IMR-90 (cell line): ENCODE data around the gene PPP3R2. TPM values are rescaled to one million over a fixed set of nuclear protein-coding genes. Genes with fewer than 3 reads are reported as not detected.

ENCODE experiments used
- ATAC-seq: fragments of 200-7000 bp; cut with Tn5 transposase; 2 replicates; pipeline ENCODE4 v1.9.1; 2020; ENCODE audit warnings: low read depth, mild to moderate bottlenecking, moderate library complexity
- BruUV-seq: library from RNA; stranded (reverse); fragments of 400-500 nt; replicated peaks from 2 replicates; lab custom pipeline; 2021; lab: Mats Ljungman, UMichigan
- CTCF ChIA-PET: fragments of 300-600 bp; formaldehyde crosslinking; extraction: SDS; loops from one replicate; lab custom pipeline; 2021; ENCODE audit warnings: antibody characterized with exemption; lab: Yijun Ruan, JAX
- POLR2A ChIA-PET: fragments of 300-600 bp; sonication (Branson Sonifier 250); formaldehyde crosslinking; loops from one replicate; lab custom pipeline; 2022; ENCODE audit warnings: antibody characterized with exemption; ENCODE audit not compliant: unreplicated experiment; lab: Charles Lee
- DNase-seq: peaks from one replicate; pipeline ENCODE4 v3.0.0; 2013
- H2AFZ ChIP-seq: replicated peaks from 2 replicates; pipeline ENCODE3; 2013; ENCODE audit warnings: low read length, mild to moderate bottlenecking; ENCODE audit not compliant: poor library complexity
- H2AK5ac ChIP-seq: 2 replicates; pipeline ENCODE4 v1.6.1; 2013; ENCODE audit warnings: low read depth, low read length, inconsistent platforms
- H2AK9ac ChIP-seq: replicated peaks from 2 replicates; pipeline ENCODE3; 2013; ENCODE audit warnings: mild to moderate bottlenecking, low read depth, low read length, moderate library complexity; ENCODE audit not compliant: poor library complexity
- H2BK120ac ChIP-seq: 2 replicates; pipeline ENCODE4 v1.6.1; 2013; ENCODE audit warnings: low read depth, low read length, inconsistent platforms
- H2BK15ac ChIP-seq: 3 replicates; pipeline ENCODE4 v1.6.1; 2013; ENCODE audit warnings: low read depth, low read length, inconsistent platforms
- H2BK20ac ChIP-seq: 2 replicates; pipeline ENCODE4 v1.6.1; 2013; ENCODE audit warnings: low read depth, mild to moderate bottlenecking, inconsistent platforms, low read length, moderate library complexity
- H2BK5ac ChIP-seq: 2 replicates; pipeline ENCODE4 v1.6.1; 2013; ENCODE audit warnings: mild to moderate bottlenecking, low read depth, low read length, inconsistent platforms; ENCODE audit not compliant: poor library complexity, severe bottlenecking
- H3K14ac ChIP-seq: replicated peaks from 2 replicates; pipeline ENCODE4 v1.6.1; 2013; ENCODE audit warnings: low read depth, low read length, inconsistent platforms
- H3K18ac ChIP-seq: 2 replicates; pipeline ENCODE4 v1.6.1; 2013; ENCODE audit warnings: low read depth, low read length, control low read depth
- H3K23ac ChIP-seq: 2 replicates; pipeline ENCODE4 v1.6.1; 2013; ENCODE audit warnings: low read depth, low read length, inconsistent platforms
- H3K27ac ChIP-seq: 2 replicates; pipeline ENCODE4 v1.5.1; 2013; ENCODE audit warnings: mild to moderate bottlenecking, control low read depth, low read length; ENCODE audit not compliant: insufficient read depth
- H3K27me3 ChIP-seq: 2 replicates; pipeline ENCODE4 v1.6.1; 2013; ENCODE audit warnings: low read length; ENCODE audit not compliant: control insufficient read depth, insufficient read depth
- H3K36me3 ChIP-seq: 2 replicates; pipeline ENCODE4 v1.6.1; 2013; ENCODE audit warnings: low read length, mixed read lengths; ENCODE audit not compliant: control insufficient read depth, insufficient read depth
- H3K4ac ChIP-seq: 2 replicates; pipeline ENCODE4 v1.6.1; 2013; ENCODE audit warnings: low read depth, low read length, inconsistent platforms
- H3K4me1 ChIP-seq: 2 replicates; pipeline ENCODE4 v1.6.1; 2013; ENCODE audit warnings: low read length, mixed read lengths; ENCODE audit not compliant: control insufficient read depth, insufficient read depth
- H3K4me2 ChIP-seq: 2 replicates; pipeline ENCODE4 v1.6.1; 2013; ENCODE audit warnings: low read depth, mild to moderate bottlenecking, control low read depth, low read length, moderate library complexity
- H3K4me3 ChIP-seq: 2 replicates; pipeline ENCODE4 v1.5.1; 2013; ENCODE audit warnings: low read depth, mild to moderate bottlenecking, control low read depth, low read length, moderate library complexity; ENCODE audit not compliant: insufficient read depth
- H3K56ac ChIP-seq: 2 replicates; pipeline ENCODE4 v1.6.1; 2013; ENCODE audit warnings: low read length, inconsistent platforms; ENCODE audit not compliant: insufficient read depth; ENCODE audit errors: extremely low read depth
- H3K79me1 ChIP-seq, 2 experiments: 2 replicates each; pipeline ENCODE4 v1.6.1; 2013; ENCODE audit warnings: low read length in 2 of 2, inconsistent platforms in 1 of 2, low read depth in 1 of 2
- H3K9ac ChIP-seq: 2 replicates; pipeline ENCODE4 v1.6.1; 2013; ENCODE audit warnings: low read depth, low read length, control low read depth
- H3K9me1 ChIP-seq: 2 replicates; pipeline ENCODE4 v1.6.1; 2013; ENCODE audit warnings: low read length, inconsistent platforms; ENCODE audit not compliant: insufficient read depth
- H3K9me3 ChIP-seq: 2 replicates; pipeline ENCODE4 v1.6.1; 2013; ENCODE audit warnings: low read length; ENCODE audit not compliant: control insufficient read depth, insufficient read depth
- H4K20me1 ChIP-seq: 2 replicates; pipeline ENCODE4 v1.6.1; 2013; ENCODE audit warnings: low read length, inconsistent platforms; ENCODE audit not compliant: insufficient read depth
- H4K5ac ChIP-seq: 2 replicates; pipeline ENCODE4 v1.6.1; 2013; ENCODE audit warnings: mild to moderate bottlenecking, low read depth, low read length, control low read depth
- H4K8ac ChIP-seq, 2 experiments: 2 replicates each; pipeline ENCODE4 v1.6.1; 2013; ENCODE audit warnings: low read depth in 2 of 2, low read length in 2 of 2, control low read depth in 1 of 2, inconsistent platforms in 1 of 2
- H4K91ac ChIP-seq: 2 replicates; pipeline ENCODE4 v1.6.1; 2013; ENCODE audit warnings: low read depth, low read length, inconsistent platforms; ENCODE audit not compliant: insufficient read depth
- CTCF ChIP-seq: conservative IDR thresholded peaks from 2 replicates; pipeline ENCODE4 v1.5.1; 2012; ENCODE audit warnings: mild to moderate bottlenecking, low read depth, low read length, improper control_type of control experiment
- FOS ChIP-seq: fragments of 150-350 bp; IDR thresholded peaks from 2 replicates; pipeline ENCODE4 v1.6.1; 2016; ENCODE audit warnings: low read depth, low read length
- MXI1 ChIP-seq: IDR thresholded peaks from 2 replicates; pipeline ENCODE4 v1.6.1; 2012; ENCODE audit warnings: low read depth, mild to moderate bottlenecking, low read length, moderate library complexity, borderline replicate concordance
- RAD21 ChIP-seq: IDR thresholded peaks from 2 replicates; pipeline ENCODE4 v1.6.1; 2012; ENCODE audit warnings: low read length, improper control_type of control experiment
- RCOR1 ChIP-seq: IDR thresholded peaks from 2 replicates; pipeline ENCODE4 v1.6.1; 2012; ENCODE audit warnings: mild to moderate bottlenecking, low read length, improper control_type of control experiment; ENCODE audit not compliant: insufficient replicate concordance
- RFX5 ChIP-seq: IDR thresholded peaks from 2 replicates; pipeline ENCODE4 v1.8.0; 2012; ENCODE audit warnings: low read depth, mild to moderate bottlenecking, low read length, moderate library complexity
- SMC3 ChIP-seq: fragments of 150-350 bp; IDR thresholded peaks from 2 replicates; pipeline ENCODE4 v1.6.1; 2016; ENCODE audit warnings: low read depth, mild to moderate bottlenecking, antibody characterized with exemption, low read length, moderate library complexity
- WGBS, 2 experiments: methylation state at CpG; one replicate each; pipeline versions ENCODE4 v1.1.5 to v1.1.7; 2013; ENCODE audit warnings: missing lambda C conversion rate in 2 of 2; ENCODE audit not compliant: insufficient read length in 1 of 2; ENCODE audit errors: extremely low coverage in 2 of 2; 5-methylcytosine and 5-hydroxymethylcytosine counted together
- dilution Hi-C: fragments of 300-500 bp; cut with HindIII; formaldehyde crosslinking; loops from one replicate; pipeline ENCODE4 v1.14.3; 2018; ENCODE audit warnings: low sequenced_read_pairs; ENCODE audit not compliant: unreplicated experiment
- in situ Hi-C: fragments of 300-500 bp; cut with MboI; formaldehyde crosslinking; loops from 3 replicates; pipeline ENCODE4 v1.14.3; 2019; ENCODE audit warnings: low sequenced_read_pairs, inconsistent platforms, mixed read lengths
- intact Hi-C: fragments of 100-400 bp; cut with micrococcal nuclease; formaldehyde crosslinking; loops from 2 replicates; pipeline ENCODE4 v1.10.0; 2022
- polyA plus RNA-seq, 3 experiments: library from polyadenylated mRNA; depleted of rRNA; stranded (reverse); fragments of >200 nt; gene quantifications; 2 replicates each; pipeline ENCODE4 v1.2.3, GENCODE V29; 2012; ENCODE audit warnings: low replicate concordance in 1 of 3
- total RNA-seq: library from RNA; depleted of rRNA; stranded (reverse); fragments of >200 nt; gene quantifications from 2 replicates; pipeline ENCODE4 v1.2.3, GENCODE V29; 2012

PPP3R2 gene
- total and polyA plus RNA-seq, 2 of the 4 experiments (the other 2 are of a cell fraction) = not detected

- Histone ChIP-seq H2BK5ac (no peak overlapping the region), H3K9me1 (no peaks in the 10 kb centered on the region), H3K4me1 (no peaks in the 10 kb centered on the region), H2BK15ac (no peak overlapping the region), H3K18ac (no peak overlapping the region), H3K27me3 (no peaks in the 10 kb centered on the region), H4K91ac (no peak overlapping the region), H3K4ac (no peak overlapping the region), H2AK9ac (no peak overlapping the region), H3K4me3 (no peak overlapping the region), H2BK20ac (no peak overlapping the region), H3K9ac (no peak overlapping the region), H3K23ac (no peak overlapping the region), H4K8ac (no peak overlapping the region), H3K4me2 (no peak overlapping the region), H3K27ac (no peak overlapping the region), H2AFZ (no peak overlapping the region), H4K5ac (no peak overlapping the region), H3K56ac (no peak overlapping the region), H2AK5ac (no peak overlapping the region), H4K20me1 (no peaks in the 10 kb centered on the region), H3K9me3 (no peaks in the 10 kb centered on the region), H3K36me3 (no peaks in the 10 kb centered on the region), H3K14ac (no peak overlapping the region), H3K79me1 (no peaks in the 10 kb centered on the region), H2BK120ac (no peak overlapping the region)
- ATAC-seq (no peak), DNase-seq (no peak)
- ChIA-PET CTCF (no interaction called here), POLR2A (no interaction called here)
- TF ChIP-seq FOS (no peak), CTCF (no peak), RAD21 (no peak), MXI1 (no peak), RCOR1 (no peak), SMC3 (no peak), RFX5 (no peak)
- no CpG with 5 or more reads among the region's 3 CpGs for WGBS, 2 experiments
- BruUV-seq = no TSS peak
- intact Hi-C loops = no loop called here
- in situ Hi-C loops = no loop called here
- dilution Hi-C loops = no loop called here
These were observed 41.5 kb upstream of the PPP3R2 start for GRCh38 chr9:101636247-101636646.
